Measurements from ENCODE around the gene NEUROG2.
"Not testable (repeated sequence)": the region's sequence is repeated elsewhere in the genome, so short reads cannot be mapped to it uniquely, and the experiment has no call there.

The NEUROG2 gene

DNA sequence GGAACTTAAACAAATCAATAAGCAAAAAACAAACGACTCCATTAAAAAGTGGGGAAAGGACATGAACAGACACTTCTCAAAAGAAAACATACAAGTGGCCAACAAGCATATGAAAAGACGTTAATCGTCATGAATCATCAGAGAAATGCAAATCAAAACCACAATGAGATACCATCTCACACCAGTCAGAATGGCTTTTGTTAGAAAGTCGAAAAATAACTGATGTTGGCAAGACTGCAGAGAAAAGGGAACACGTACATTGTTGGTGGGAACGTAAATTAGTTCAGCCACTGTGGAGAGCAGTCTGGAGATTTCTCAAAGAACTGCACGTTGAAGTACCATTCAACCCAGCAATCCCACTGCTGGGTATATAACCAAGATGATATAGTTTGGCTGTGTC, 23.7 kb downstream of the NEUROG2 start:
- DNase-seq (ENCODE audit: extremely low read depth in 1 of 2, low read depth in 1 of 2), result no peak

GRCh38 chr4:112490808-112491207, 25.2 kb downstream of the NEUROG2 start:
- not testable (repeated sequence) for DNase-seq (ENCODE audit: extremely low read depth in 1 of 2, low read depth in 1 of 2)

- DNase-seq (ENCODE audit: extremely low read depth in 1 of 2, low read depth in 1 of 2), result no peak
Observed at GRCh38 chr4:112485930-112486329, 30.1 kb downstream of the NEUROG2 start.

- DNase-seq (ENCODE audit: extremely low read depth in 1 of 2, low read depth in 1 of 2), result no peak
Observed at GRCh38 chr4:112473985-112474384, 42.0 kb downstream of the NEUROG2 start.

DNA sequence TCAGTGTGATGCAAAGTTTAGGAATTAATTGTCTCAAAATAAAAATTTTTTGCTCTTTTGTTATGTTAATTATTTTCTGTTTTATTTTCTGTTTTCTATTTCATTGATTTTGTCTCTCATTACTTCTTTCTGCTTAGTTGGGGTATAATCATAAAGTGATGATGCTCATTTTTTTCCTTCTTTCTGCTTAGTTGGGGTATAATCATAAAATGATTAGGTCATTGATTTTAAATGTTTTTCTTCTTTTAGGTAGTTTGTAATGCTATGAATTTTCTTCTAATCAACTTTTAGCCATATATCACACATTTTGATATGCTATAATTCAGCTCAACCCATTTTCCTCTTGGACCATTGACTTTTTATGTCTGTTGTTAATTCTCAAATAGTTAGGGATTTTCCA, 43.7 kb downstream of the NEUROG2 start:
- no peak for DNase-seq (ENCODE audit: extremely low read depth in 1 of 2, low read depth in 1 of 2)
